Superior temporal gyrus (tissue), 1 donor: ENCODE results near the gene MCL1.

Experiments used
- DNase-seq: peaks from one replicate; pipeline ENCODE4 v3.0.0-alpha.2; 2016; ENCODE audit errors: extremely low spot score

MCL1 gene

GRCh38 chr1:150537732-150538684 is 41.4 kb downstream of the MCL1 start:
- DNase-seq: no peak

- DNase-seq: no peak
Measured at GRCh38 chr1:150536836-150537731, 42.3 kb downstream of the MCL1 start.

- DNase-seq: no peak
Measured at GRCh38 chr1:150535511-150536287, 43.7 kb downstream of the MCL1 start.

GRCh38 chr1:150534002-150534401 is 45.4 kb downstream of the MCL1 start:
- no peak for DNase-seq

- no peak for DNase-seq
Measured at GRCh38 chr1:150532860-150533259, 46.5 kb downstream of the MCL1 start.

- DNase-seq: no peak
Measured at GRCh38 chr1:150530491-150531159, 48.8 kb downstream of the MCL1 start.

- no peak for DNase-seq
Measured at GRCh38 chr1:150529017-150529416, 50.4 kb downstream of the MCL1 start.

GRCh38 chr1:150528196-150528595 is 51.2 kb downstream of the MCL1 start:
- DNase-seq: no peak

GRCh38 chr1:150525348-150525747 is 54.1 kb downstream of the MCL1 start:
- no peak for DNase-seq
